ENCODE results near the gene CYB5B.
A peak's percentile ranks its signal among the peaks of the same experiment; 100 is the strongest.

CYB5B gene

DNA sequence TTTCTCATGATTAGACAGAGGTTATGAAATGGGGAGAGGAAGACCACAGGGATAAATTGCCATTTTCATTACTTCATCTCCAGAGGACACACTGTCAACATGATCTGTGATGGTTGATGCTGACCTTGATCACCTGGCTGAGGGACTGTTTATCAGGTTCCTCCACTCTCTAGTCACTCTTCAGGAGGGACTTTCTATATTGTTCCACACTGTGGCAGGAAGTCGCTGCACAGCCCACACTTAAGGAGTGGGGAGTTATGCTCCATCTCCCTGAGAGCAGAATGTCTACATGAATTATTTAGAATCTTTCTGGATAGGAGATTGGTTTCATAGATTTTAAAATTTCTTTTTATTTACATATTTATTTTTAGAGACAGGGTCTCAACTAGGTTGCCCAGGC, 46.7 kb downstream of the CYB5B start:
- H3K4me3 ChIP-seq (ENCODE audit: low read depth, low read length) = no peak overlapping the region
- TF ChIP-seq CTCF (IDR thresholded peaks at IDR 0.05; ENCODE audit: low read depth, low read length, missing control alignments) = no peak
- DNase-seq (ENCODE audit: low read depth) = no peak
- in situ Hi-C loops (cut with HindIII; ENCODE audit: low sequenced_read_pairs) = no loop called here

GRCh38 chr16:69474408-69474807, 50.0 kb downstream of the CYB5B start:
- H3K4me3 ChIP-seq (ENCODE audit: low read depth, low read length) = no peak overlapping the region
- DNase-seq (ENCODE audit: low read depth) = no peak
- TF ChIP-seq CTCF (IDR thresholded peaks at IDR 0.05; ENCODE audit: low read depth, low read length, missing control alignments) = no peak
- in situ Hi-C loops (cut with HindIII; ENCODE audit: low sequenced_read_pairs) = no loop called here

- no peak for TF ChIP-seq CTCF (IDR thresholded peaks at IDR 0.05; ENCODE audit: low read depth, low read length, missing control alignments)
- in situ Hi-C loops (cut with HindIII; ENCODE audit: low sequenced_read_pairs) = no loop called here
- H3K4me3 ChIP-seq (ENCODE audit: low read depth, low read length) = no peak overlapping the region
- peak; percentile 23 for DNase-seq (ENCODE audit: low read depth)
These were observed 52.6 kb downstream of the CYB5B start for GRCh38 chr16:69476920-69477443.

DNA sequence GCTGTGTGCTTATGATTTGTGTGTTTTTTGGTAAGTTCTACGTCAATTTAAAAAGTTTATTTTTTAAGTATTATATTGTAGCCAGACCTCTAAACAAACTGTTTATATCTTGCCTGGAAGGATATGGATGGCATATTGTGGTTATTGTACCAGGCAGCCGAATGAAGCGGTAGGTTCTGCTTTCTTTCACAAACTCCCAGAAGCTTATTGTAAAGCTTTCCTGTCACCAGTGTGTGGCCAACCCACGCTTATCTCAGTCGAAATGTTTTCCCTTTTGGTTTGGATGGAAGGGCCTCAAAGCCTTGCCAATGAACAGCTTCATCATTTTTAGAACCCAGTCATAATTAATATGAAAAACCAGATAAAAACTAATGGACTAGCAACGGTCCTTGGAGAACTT, 53.1 kb downstream of the CYB5B start:
- no peak for DNase-seq (ENCODE audit: low read depth)
- TF ChIP-seq CTCF (IDR thresholded peaks at IDR 0.05; ENCODE audit: low read depth, low read length, missing control alignments) = no peak
- in situ Hi-C loops (cut with HindIII; ENCODE audit: low sequenced_read_pairs) = no loop called here
- H3K4me3 ChIP-seq (ENCODE audit: low read depth, low read length) = no peak overlapping the region

- no peak overlapping the region for H3K4me3 ChIP-seq (ENCODE audit: low read depth, low read length)
- in situ Hi-C loops (cut with HindIII; ENCODE audit: low sequenced_read_pairs) = no loop called here
- DNase-seq (ENCODE audit: low read depth) = no peak
- TF ChIP-seq CTCF (IDR thresholded peaks at IDR 0.05; ENCODE audit: low read depth, low read length, missing control alignments) = no peak
These were observed 54.3 kb downstream of the CYB5B start for GRCh38 chr16:69478685-69479084.

DNA sequence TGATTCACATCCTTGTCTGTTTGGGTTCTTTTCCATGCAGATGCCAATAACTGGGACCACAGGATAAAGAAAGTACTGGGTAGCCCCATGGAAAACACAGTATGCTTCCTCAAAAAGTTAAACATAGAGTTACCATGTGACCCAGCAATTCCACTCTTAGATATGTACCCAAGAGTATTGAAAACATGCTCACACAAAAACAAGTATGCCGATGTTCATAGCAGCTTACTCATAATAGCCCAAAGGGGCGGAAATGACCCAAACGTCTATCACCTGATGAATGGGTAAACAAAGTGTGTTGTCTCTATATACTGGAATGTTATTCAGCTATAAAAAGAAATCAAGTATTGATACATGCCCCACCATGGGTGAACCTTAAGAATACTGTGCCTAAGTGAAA, 55.4 kb downstream of the CYB5B start:
- in situ Hi-C loops (cut with HindIII; ENCODE audit: low sequenced_read_pairs) = no loop called here
- no peak for TF ChIP-seq CTCF (IDR thresholded peaks at IDR 0.05; ENCODE audit: low read depth, low read length, missing control alignments)
- no peak for DNase-seq (ENCODE audit: low read depth)
- H3K4me3 ChIP-seq (ENCODE audit: low read depth, low read length) = no peak overlapping the region

GRCh38 chr16:69481901-69482341, 57.5 kb downstream of the CYB5B start:
- TF ChIP-seq CTCF (IDR thresholded peaks at IDR 0.05; ENCODE audit: low read depth, low read length, missing control alignments) = no peak
- in situ Hi-C loops (cut with HindIII; ENCODE audit: low sequenced_read_pairs) = no loop called here
- H3K4me3 ChIP-seq (ENCODE audit: low read depth, low read length) = no peak overlapping the region
- peak; percentile 42 for DNase-seq (ENCODE audit: low read depth)
